HG02852 (cell line): ENCODE data around the gene FN3KRP.
A peak's percentile ranks its signal among the peaks of the same experiment; 100 is the strongest.

Experiments
- ATAC-seq: cut with Tn5 transposase; IDR thresholded peaks from one replicate; pipeline ENCODE4 v1.9.1; 2021; ENCODE audit warnings: mild to moderate bottlenecking, moderate library complexity; ENCODE audit not compliant: unreplicated experiment

FN3KRP gene

DNA sequence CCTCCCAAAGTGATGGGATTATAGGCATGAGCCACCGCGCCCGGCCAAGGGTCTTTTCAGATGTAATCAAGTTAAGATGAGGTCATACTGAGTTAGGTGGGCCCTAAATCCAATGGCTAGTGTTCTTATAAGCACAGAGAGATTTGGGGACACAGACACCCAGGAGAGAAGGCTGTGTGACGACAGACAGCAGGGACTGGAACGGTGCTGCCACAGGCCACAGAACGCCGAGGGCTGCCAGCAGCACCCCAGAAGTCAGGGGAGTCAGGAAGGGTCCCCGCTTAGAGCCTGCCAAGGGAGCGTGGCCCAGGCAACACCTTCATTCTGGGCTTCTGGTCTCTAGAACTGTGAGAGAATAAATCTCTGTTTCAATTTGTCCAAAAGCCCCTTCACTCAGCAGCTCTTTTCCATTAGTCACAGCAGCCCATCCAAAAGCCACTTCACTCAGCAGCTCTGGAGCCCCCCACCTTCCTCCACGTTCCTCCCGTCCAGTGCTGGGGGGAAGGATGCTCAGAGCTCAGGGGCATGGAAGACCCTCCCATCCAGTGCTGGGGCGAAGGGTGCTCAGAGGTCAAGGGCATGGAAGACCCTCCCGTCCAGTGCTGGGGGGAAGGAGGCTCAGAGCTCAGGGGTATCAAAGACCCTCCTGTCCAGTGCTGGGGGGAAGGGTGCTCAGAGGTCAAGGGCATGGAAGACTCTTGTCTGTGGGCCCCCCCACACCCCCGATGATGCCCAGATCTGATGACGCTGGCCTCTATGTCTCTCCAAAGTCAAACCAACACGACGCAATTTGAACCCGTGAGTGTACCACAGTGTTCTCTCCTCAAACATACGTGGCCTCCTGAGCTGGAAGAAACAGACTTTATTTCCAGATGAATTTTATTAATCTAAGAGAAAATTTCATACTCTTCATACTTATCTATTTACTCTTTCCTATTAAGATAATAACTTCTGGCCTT lies 29.9 kb upstream of the FN3KRP start:
- ATAC-seq, result no peak

DNA sequence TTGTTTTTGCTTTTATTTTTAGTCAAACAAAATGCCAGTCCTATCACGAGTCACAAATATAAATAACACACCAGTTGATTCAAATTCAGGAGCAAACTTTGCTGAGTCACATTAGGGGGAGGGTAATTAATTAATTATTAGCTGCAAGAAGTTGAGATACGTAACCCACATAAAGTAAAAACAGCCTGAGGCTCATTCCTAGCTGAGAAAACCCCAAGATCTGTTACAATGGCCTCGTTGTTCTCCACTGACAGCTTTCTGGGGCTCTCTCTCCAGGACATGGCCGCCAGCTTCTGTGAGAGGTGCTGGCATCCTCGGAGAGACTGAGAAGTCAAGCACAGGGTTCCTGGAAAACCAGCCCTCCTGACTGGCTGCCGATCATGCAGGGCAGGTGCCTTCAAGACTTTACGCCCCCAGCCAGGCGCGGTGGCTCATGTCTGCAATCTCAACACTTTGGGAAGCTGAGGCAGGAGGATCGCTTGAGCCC lies 29.1 kb upstream of the FN3KRP start:
- ATAC-seq, result no peak

DNA sequence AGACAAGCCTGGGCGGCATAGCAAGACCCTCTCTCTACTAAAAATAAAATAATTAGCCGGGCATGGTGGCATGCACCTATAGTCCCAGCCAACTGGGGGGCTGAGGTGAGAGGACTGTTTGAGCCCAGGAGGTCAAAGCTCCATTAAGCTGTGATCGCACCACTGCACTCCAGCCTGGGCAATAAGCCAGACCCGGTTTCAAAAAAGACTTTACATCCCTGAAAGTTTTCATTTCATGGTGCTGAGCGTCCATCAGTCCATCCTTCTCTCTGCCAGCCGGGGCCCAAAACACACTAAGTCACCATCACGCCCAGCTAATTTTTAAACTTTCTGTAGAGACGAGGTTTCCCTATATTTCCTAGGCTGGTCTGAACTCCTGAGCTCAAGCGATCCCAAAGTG lies 28.6 kb upstream of the FN3KRP start:
- ATAC-seq, result no peak

DNA sequence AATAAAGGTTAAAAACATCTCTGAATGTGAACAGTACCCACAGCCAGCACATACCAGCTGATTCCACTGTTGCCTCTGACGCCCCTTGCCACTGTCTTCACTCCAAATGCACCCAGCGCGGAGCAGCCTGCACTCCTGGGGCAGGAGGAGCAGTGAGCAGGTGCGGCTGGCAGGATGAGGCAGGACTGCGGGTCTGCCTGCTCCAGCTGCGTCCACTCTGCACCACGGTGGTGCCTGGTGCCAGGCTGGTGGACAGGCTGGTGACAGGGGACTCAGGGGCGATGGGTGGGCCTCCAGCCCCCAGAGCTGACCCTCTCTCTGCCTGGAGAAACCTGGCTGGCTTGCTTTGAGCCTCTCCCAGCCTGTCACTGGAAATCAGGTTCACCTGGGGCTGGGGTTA lies 27.4 kb upstream of the FN3KRP start:
- ATAC-seq, result no peak

DNA sequence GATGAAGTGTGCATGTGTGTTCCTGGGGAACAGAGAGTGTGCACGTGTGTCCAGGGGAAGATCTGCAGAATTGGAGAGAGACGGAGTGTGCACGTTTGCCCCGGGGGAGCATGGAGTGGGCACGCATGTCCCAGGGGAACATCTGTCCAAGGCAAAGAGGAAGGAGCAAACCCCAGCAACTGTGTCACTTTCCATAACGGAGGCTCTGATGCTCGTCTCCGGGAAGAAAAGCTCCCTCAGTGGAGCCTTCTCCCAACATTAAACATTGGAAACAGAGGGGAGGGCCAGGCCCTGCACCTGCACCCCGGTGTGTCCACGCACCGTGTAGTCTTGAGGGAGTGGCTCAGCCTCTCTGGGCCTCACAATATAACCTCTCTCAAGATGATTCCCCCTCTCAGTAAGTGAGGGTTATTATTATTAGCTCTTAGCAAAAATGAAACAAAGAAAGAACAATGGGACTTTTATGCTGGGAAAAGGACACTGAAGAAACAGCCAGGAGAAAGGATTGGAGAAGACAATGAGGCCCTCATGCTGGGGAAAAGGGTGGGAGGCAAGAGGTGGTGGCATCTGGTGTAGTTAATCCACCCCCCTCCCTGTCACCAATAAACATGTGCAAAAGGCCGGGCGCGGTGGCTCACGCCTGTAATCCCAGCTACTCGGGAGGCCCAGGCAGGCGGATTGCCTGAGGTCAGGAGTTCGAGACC lies 25.6 kb upstream of the FN3KRP start:
- ATAC-seq, result no peak

DNA sequence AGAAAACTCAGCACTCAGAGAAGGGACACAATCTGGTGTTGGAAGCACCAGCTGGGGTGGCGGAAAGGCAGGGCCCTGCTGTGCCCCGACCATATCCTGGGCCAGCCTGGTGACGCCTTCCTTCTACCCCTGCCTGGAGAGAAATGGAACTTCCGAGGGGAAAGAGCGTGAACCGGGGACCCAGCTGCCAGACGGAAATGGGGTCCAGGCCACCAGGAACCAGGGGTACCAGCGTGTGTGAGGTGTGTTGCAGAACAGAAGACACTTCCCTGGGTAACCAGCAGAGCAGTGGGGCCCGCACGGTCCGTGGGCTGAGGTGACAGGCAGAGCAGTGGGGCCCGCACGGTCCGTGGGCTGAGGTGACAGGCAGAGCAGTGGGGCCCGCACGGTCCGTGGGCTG lies 24.8 kb upstream of the FN3KRP start:
- ATAC-seq, result no peak

DNA sequence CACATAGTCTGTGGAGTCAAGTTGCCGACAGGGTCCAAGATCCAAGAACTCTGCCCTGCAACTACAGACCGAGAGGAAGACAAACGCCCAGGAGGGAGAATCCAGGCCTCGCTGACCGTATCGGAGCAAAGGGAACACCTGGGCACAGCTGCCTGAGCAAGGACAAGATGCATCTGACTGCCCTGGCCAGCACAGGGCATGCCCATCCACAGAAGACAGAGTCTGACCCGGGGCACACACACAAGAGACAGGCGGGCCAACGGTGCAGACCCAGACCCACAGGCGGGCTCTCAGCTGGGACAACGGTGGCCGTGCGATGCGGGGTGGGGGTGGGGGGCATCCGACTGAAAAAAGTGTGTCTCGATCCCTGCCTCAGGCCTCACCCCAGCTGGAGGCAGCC lies 24.2 kb upstream of the FN3KRP start:
- ATAC-seq, result no peak

DNA sequence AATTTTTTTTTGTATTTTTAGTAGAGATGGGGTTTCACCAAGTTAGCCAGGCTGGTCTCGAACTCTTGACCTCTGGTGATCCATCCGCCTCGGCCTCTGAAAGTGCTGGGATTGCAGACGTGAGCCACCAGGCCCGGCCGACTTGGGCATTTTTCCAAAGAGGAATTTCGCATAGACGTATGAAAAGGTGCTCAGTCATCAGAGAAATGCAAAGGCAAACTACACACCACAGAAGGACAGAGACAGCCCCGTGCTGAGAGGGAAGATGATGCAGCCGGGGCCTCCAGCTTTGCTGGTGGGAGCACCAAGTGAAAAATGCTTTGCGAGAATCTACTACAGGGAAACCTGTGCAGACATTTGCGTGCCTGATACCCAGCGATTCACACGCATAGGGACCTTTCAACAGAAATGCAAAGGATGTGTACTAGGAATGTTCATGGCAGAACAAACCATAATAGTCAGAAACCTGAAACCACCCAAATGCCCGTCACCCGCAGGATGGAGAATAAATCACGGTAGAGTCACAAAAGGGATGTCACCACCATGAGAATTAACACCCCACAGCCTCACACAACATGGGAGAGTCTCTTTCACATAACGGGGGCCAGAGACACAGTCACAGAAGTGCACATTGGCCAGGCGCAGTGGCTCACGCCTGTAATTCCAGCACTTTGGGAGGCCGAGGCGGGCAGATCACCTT lies 23.2 kb upstream of the FN3KRP start:
- no peak for ATAC-seq

DNA sequence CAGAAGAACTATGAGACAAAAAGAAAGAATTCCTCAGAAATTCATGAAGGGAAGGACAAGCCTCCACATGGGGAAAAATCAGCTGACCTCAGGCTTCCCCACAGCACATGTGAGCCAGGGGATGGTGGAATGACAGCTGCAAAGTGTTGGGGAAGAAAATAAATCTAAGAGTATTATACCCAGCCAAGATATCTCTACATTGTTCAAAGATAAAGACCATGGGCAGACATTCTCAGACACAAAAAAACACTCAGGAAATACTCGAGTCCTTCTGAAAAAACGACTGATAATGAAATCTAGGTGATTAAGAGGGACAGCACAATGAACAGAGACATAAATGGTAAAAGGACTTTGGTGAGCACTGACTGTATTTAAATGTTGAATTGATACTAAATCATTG lies 21.9 kb upstream of the FN3KRP start:
- no peak for ATAC-seq

DNA sequence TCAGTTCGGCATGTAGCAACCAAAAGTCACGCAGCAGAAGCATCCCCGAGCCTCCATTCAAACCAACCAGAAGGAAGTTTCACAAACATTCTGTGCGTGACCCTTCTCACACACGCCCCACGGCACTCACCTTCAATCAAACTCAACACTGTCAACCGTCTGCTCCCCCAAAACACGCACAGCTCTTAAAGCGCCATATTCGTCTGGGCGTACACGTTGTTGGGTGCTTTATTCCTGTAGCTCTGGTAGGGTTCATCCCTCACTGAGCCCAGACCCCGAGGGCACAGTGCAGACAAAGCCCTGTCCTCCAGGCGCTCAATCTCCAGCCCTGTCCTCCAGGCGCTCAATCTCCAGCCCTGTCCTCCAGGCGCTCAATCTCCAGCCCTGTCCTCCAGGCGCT lies 20.2 kb upstream of the FN3KRP start:
- no peak for ATAC-seq

DNA sequence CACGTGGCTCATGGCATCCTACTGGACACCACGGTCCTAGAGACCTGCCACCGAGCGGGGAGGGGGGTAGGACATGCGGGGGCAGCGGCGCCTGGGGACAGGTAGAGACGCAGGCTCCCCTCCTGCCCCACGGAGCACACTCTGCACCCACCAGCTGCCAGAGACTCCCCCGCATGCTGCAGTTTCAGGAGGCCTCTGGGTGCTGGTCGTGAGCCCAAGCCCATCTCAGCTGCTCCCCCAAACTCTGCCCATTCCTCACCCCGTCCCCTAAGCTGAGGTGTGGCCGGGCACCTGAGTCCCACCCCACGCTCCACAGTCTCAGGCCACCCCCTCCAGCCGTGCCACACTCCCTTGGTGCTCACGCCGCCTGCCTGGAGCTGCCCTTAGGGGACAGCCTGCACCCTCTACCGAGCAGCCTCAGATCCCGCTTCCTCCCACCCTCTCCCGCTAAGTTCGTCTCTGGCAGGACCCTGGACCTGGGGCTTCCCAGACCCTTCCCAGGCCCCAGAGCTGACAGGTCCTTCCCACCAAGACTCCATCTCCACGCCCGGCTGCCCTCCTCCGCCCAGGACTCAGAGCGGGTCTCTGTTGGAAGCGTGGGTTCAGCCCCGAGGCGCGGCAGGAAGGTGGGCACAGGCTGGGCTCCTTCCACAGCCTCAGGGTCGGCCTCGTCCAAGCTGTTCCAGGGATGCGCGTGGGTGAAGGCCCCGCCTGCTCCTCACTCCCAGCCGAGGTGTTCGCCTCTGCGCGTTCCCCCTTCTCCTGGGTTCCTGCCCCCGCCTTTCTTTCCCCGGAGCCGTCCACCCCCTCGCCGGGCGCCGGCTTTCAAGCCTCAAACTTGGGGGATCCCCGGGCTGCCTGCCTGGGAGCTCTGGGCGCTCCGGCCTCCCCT lies 19.3 kb upstream of the FN3KRP start:
- ATAC-seq, result no peak

DNA sequence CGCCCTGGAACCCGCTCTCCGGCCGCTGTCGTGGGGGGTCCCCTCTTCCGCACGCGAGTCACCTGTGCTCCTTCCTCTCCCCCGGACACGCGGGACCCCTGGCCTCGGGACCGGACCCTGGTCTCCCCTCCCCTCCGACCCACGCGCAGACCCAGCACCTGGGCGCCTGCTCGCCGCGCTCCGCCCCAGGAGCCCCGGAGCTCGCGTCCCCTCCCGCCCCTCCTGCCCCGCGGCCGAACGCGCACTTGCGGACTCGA lies 18.8 kb upstream of the FN3KRP start:
- ATAC-seq, result no peak

DNA sequence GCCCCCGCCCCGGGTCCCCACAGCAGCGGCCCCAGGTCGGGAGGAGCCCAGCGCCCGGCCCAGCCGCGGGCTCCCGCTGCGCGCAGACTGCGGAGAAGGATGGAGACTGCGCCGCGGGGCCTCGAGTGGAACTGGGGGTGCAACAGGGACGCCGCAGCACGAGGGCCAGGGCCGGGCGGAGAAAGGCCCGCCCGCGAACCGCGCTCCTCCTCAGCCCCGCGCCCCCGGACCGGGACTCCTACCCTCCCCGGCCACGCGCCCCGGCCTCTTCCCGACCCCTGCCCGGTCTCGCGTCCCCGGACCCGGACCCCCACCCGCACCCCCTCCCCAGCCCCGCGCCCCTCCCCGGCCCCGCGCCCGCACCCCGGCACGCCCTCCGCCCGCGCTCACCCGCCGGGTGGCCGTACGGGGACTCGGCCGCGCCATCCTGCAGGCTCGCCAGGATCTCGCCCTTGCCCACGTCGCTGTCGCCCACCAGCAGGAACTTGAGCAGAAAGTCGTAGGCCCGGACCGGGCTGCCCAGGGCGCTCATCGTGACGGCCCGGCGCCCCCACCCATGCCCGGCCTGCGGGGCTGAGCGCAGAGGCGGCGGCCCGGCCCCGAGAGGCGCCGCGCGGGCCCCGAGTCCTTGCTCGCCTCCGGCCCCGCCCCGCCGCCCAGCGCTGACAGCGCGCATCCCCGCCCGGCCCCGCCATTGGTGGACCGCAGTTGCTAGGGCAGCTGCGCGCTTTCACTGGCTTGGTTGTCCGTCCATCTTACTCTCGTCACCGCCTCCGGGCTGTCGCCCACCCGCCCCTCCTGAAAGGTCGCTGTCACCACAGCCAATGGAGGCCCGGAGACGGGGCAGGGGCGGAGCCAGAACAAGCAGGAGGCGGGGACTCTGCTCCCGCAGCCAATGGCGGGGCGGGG lies 18.2 kb upstream of the FN3KRP start, which contains the start of gene RAB40B:
Gene RAB40B, minus strand, starts transcription at position 634 of the 909 bp plus-strand sequence. Its CDS starts 102 bp downstream, at position 532.
- ATAC-seq, result peak; percentile 97

DNA sequence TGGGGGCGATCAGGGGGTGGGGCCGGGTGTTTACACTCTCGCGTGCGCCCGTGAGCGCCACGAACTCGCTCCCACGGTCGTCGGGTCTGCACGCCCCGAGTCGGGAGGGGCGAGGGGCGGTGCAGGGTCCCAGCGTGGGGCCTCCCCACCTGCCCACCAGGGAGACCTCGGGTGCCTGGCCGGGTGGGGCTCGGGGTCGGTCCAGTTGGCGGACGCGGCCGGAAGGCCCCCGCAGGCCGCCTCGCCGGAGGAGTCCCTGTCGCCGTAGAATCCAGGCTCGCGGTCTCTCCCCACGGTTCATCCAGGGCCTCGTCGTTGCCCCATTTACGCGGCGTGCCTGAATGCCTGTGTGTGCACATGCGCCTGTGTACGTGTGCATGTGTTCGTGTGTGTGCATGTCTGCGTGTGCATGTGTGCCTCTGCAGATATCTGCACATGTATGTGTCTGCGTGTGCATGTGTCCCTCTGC lies 17.5 kb upstream of the FN3KRP start:
- ATAC-seq, result peak; percentile 21

DNA sequence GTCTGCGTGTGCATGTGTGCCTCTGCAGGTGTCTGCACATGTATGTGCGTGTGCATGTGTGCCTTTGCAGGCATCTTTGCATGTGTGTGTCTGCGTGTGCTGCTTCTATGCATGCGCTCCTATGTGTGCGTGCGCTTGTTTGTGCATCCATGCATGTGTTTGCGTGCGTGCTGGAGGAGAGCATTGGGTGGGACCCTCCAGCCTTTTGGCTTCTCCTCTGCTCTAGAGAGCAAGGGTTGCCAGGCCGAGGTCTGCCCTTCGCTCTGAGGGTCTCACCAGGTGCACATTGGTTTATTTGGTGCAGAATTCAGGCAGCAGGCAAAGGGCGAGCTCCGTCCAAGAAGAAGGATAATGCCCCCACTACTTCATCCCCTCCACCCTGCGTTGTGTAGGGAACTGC lies 17.0 kb upstream of the FN3KRP start:
- no peak for ATAC-seq

DNA sequence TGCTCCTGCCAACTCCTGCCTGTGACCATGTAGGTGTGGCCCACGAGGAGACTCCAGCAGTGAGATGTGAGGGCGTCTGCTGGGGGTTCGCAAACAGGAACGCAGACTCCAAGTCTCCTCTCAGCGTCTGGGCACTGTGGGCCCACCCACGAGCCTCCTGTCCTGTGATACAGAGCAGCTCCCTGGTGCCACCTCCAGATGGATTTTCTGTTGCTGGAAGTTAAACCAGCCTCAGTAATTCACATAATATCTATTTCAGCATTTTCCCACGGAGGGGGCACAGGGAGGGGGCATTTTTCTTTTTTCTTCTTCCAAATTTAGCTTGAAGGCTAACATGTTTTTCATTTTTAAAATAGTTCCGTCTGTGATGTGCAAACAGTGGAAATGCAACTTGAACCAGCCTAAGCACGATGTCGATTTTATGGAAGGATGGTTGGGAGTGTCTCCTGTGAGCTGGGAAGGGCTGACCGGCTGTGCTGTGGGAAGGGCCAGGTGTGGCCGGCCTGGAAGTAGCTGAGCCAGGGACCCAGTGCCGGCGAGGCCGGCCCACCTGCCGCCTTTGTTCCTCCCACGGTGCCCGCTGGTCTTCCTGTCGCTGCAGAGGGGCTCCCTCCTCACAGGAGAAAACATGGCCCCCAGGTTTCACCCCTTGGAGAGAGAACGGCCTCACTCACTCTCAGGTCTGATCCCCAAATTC lies 14.1 kb upstream of the FN3KRP start:
- ATAC-seq, result no peak

DNA sequence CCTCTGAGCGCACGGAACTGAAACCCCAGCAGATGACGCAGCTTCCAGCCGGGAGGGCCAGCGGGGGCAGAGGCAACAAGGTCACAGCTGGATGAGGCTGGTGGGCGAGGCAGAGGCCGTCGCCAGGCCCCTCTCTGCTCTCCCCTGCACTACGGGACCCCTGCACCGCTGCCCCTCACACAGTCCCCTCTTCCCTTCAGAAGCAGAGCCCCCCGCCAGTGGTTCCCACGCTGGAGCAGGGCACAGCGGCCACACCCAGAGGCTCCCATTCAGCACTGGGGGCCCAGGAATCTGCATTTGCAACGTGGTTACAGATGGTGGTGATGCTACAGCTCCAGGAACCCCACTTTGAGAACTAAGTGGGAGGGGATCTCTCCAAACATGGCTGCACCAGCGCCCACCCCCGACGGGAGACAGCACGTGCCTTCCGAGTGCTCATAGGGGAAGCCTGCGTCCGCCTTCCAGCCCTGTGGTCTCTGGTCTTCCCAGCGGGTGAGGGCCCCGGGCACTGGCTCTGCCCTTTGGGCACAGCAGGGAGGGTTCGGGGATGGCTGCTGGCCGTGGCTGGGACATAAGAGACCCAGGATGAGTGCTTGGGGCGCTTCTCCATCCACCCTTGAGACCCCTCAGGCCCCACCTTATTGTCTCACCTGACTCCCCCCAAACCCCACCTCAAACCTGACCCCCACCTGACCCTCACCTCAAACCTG lies 13.3 kb upstream of the FN3KRP start:
- ATAC-seq, result no peak
